ENCODE measurements around the gene ARFGEF2.
A peak's percentile ranks its signal among the peaks of the same experiment; 100 is the strongest.

ARFGEF2 gene

DNA sequence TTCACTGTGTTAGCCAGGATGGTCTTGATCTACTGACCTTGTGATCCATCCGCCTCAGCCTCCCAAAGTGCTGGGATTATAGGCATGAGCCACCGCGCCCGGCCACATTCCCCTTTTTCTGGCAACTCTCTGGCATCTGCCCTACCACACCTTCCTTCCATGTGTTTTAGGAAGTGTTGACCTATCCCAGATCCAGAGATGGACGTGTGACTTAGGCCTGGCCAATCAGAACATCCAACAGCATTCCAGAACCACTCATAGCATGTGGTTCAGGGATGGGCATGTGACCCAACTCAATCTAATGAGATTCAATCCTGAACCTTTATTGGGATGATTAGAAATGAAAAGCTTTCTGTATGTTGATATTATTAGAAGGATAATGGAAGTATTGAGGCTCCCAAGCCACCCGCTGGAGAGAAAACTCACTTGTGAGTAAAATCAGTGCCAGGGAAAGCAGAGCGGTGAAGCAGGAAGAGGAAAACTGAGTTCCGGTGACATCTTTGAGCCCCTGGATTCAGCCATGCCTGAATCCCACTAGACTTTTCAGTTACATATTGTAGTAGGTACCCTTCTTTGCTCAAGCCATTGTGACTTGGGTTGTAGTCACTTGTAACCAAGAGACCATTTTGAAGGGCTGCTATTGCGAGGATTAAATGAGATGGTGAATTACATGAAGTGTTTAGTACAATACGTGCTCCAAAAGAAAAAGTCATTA lies 42.8 kb upstream of the ARFGEF2 start:
- no peak for TF ChIP-seq TEAD4 (IDR thresholded peaks at IDR 0.05)
- TF ChIP-seq, protein P1, sequence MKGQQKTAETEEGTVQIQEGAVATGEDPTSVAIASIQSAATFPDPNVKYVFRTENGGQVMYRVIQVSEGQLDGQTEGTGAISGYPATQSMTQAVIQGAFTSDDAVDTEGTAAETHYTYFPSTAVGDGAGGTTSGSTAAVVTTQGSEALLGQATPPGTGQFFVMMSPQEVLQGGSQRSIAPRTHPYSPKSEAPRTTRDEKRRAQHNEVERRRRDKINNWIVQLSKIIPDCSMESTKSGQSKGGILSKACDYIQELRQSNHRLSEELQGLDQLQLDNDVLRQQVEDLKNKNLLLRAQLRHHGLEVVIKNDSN (IDR thresholded peaks at IDR 0.05): peak; percentile 43; the same call in 1 of the 2 replicates

DNA sequence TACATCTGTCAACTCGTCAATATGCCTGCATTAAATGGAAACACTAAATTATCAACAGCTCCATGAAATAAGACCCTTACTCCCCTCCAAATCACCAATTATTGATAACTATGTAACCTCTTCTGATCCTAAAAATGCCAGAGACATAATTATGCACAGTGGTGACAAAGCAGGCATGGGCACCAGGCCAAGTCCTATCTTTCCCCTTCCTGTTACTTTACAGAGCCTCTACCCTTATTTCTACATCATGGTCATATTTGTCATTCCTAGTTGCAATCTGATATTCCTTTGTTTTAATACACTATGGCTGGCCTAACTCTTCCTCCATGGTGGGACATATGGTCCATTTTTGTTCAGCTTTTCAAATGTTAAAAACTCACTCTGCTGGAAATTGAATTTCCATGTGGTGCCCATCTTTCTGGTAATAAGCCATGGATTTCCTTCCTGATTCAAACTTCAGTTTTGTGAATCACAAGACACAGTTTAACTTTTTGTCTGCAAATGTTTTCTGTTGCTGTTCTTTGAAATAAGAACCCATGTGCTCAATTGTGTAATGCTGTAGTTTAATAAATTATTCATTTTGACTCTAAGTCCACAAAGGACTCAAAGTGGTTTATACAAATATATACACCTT lies 41.8 kb upstream of the ARFGEF2 start:
- TF ChIP-seq NFIC (IDR thresholded peaks at IDR 0.05): peak; percentile 20; the same call in 1 of the 2 replicates
- TF ChIP-seq RAD21 (IDR thresholded peaks at IDR 0.05; ENCODE audit: low read depth): no peak
- TF ChIP-seq ZBTB7A (IDR thresholded peaks at IDR 0.05; ENCODE audit: low read depth): no peak
- no peak for TF ChIP-seq TEAD4 (IDR thresholded peaks at IDR 0.05)

DNA sequence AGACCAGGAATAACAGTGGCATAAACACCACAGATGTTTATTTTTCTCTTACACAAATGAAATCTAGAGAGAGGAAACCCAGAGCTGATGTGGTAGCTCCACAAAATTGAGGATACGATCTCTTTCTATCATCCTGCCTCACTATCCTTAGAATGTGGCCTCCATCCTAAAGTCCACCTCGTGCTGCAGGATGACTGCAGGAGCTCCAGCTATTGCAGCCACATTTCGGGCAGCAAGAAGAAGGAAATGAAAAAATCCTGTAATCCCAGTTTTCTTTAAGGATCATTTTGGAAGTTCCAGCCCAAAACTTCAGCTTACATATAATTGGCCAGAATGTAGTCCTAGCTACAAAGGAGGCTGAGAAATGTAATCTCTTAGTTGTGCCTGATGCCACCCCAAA lies 41.2 kb upstream of the ARFGEF2 start:
- TF ChIP-seq, protein P2, sequence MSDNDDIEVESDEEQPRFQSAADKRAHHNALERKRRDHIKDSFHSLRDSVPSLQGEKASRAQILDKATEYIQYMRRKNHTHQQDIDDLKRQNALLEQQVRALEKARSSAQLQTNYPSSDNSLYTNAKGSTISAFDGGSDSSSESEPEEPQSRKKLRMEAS (IDR thresholded peaks at IDR 0.05): no peak
- TF ChIP-seq TEAD4 (IDR thresholded peaks at IDR 0.05) (no peak), EP300 (IDR thresholded peaks at IDR 0.05; ENCODE audit: borderline replicate concordance) (no peak), ZBTB7A (IDR thresholded peaks at IDR 0.05; ENCODE audit: low read depth) (no peak), EGR1 (IDR thresholded peaks at IDR 0.05) (no peak), YY1 (IDR thresholded peaks at IDR 0.05; ENCODE audit: low read depth) (no peak), TCF12 (IDR thresholded peaks at IDR 0.05; ENCODE audit: low read depth) (no peak), CEBPB (IDR thresholded peaks at IDR 0.05) (no peak), TAF1 (IDR thresholded peaks at IDR 0.05; ENCODE audit: low read depth) (no peak), RAD21 (IDR thresholded peaks at IDR 0.05; ENCODE audit: low read depth) (no peak), NFIC (IDR thresholded peaks at IDR 0.05) (no peak)

DNA sequence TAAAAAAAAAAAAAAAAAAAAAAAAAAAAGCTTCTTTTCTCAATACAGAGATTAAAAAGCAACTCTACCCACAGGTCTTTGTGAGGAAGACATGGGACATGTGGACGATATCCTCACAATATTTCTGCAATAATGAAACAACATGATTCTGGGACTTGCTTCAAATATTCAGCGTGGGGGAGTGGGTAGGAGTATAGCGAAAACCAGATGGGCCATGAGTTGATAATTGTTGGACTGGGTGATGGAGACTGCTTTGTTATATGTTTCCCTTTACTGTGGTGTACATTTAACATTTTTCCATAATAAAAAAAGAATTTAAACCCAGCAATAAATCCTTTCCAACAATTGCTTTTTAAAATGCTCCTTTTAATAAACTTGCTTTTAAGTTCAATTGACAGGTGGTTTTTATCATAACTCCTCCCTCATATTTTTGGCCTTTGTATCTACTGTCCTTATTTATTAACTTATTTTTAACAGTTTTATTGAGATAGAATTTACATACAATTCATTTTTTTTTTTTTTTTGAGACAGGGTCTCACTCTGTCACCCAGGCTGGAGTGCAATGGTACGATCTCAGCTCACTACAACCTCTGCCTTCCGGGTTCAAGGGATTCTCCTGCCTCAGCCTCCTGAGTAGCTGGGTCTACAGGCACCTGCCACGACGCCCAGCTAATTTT lies 40.4 kb upstream of the ARFGEF2 start:
- TF ChIP-seq CEBPB (IDR thresholded peaks at IDR 0.05) (no peak), CREB1 (IDR thresholded peaks at IDR 0.05; ENCODE audit: low read depth) (no peak), EP300 (IDR thresholded peaks at IDR 0.05; ENCODE audit: borderline replicate concordance) (no peak), YY1 (IDR thresholded peaks at IDR 0.05; ENCODE audit: low read depth) (no peak), TCF12 (IDR thresholded peaks at IDR 0.05; ENCODE audit: low read depth) (no peak)
- TF ChIP-seq, protein P2 (IDR thresholded peaks at IDR 0.05): no peak

DNA sequence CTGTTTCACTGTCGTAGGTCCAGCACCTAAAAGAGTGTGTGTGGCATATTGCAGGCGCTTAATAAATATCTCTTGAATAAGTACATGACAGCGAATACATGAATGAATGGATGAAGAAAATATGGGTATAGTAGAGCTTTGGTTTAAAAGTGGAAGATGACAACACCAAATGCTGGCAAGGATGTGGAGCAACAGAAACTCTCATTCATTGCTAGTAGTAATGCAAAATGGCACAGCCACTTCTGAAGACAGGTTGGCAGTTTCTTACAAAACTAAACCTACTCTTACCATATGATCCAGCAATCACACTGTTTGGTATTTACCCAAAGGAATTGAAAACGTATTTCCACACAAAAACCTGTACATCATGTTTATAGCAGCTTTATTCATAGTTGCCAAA lies 36.3 kb upstream of the ARFGEF2 start:
- TF ChIP-seq FOXM1 (IDR thresholded peaks at IDR 0.05; ENCODE audit: borderline replicate concordance, low read depth): no peak
- TF ChIP-seq TEAD4 (IDR thresholded peaks at IDR 0.05): no peak
- no peak for TF ChIP-seq ZBTB7A (IDR thresholded peaks at IDR 0.05; ENCODE audit: low read depth)
- TF ChIP-seq CEBPB (IDR thresholded peaks at IDR 0.05): no peak
- TF ChIP-seq, protein P3, sequence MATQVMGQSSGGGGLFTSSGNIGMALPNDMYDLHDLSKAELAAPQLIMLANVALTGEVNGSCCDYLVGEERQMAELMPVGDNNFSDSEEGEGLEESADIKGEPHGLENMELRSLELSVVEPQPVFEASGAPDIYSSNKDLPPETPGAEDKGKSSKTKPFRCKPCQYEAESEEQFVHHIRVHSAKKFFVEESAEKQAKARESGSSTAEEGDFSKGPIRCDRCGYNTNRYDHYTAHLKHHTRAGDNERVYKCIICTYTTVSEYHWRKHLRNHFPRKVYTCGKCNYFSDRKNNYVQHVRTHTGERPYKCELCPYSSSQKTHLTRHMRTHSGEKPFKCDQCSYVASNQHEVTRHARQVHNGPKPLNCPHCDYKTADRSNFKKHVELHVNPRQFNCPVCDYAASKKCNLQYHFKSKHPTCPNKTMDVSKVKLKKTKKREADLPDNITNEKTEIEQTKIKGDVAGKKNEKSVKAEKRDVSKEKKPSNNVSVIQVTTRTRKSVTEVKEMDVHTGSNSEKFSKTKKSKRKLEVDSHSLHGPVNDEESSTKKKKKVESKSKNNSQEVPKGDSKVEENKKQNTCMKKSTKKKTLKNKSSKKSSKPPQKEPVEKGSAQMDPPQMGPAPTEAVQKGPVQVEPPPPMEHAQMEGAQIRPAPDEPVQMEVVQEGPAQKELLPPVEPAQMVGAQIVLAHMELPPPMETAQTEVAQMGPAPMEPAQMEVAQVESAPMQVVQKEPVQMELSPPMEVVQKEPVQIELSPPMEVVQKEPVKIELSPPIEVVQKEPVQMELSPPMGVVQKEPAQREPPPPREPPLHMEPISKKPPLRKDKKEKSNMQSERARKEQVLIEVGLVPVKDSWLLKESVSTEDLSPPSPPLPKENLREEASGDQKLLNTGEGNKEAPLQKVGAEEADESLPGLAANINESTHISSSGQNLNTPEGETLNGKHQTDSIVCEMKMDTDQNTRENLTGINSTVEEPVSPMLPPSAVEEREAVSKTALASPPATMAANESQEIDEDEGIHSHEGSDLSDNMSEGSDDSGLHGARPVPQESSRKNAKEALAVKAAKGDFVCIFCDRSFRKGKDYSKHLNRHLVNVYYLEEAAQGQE (IDR thresholded peaks at IDR 0.05; ENCODE audit: low read depth): no peak
- no peak for TF ChIP-seq NFIC (IDR thresholded peaks at IDR 0.05)
- no peak for TF ChIP-seq YY1 (IDR thresholded peaks at IDR 0.05; ENCODE audit: low read depth)
- no peak for TF ChIP-seq TAF1 (IDR thresholded peaks at IDR 0.05; ENCODE audit: low read depth)
- TF ChIP-seq EP300 (IDR thresholded peaks at IDR 0.05; ENCODE audit: borderline replicate concordance): no peak
- TF ChIP-seq EGR1 (IDR thresholded peaks at IDR 0.05): no peak

DNA sequence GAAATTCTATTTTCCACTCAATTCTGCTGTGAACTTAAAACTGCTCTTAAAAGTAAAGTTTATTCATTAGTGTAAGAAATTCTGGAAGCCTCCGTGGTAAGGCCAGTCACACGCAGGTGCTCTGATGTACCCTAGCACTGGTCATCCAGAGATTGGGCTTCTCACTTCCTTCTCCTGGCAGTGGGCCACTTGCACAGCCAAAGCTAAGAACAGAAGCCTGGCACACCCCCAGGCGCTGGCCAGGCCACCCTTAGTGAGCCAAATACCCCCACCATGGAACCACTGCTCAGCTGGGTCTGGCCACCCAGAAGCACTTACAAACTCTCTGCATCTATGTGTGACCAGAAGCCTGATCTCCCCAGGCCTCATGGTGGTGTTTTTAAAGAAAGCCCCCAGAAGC lies 35.3 kb upstream of the ARFGEF2 start:
- TF ChIP-seq TEAD4 (IDR thresholded peaks at IDR 0.05) (no peak), CREB1 (IDR thresholded peaks at IDR 0.05; ENCODE audit: low read depth) (no peak)

DNA sequence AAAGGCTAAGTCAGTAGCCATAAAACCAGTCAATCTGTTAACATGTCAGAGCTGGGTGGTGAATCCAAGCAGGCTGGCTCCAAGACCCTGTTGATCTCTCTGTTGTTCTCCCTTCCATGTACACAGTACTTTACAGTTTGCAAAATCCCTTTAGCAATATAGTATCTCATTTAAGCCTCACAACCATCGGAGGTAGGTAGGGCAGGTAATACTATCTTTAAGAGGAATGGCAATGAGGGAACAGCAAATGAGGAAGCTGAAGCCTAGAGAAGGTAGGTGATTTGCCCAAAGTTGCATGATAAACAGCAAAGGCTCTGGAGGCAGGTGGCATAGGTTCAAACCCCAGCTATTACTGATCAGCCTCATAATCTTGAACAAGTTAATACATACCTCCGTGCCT lies 34.7 kb upstream of the ARFGEF2 start:
- TF ChIP-seq TCF12 (IDR thresholded peaks at IDR 0.05; ENCODE audit: low read depth) (no peak), TEAD4 (IDR thresholded peaks at IDR 0.05) (no peak), CEBPB (IDR thresholded peaks at IDR 0.05) (no peak), RAD21 (IDR thresholded peaks at IDR 0.05; ENCODE audit: low read depth) (no peak), YY1 (IDR thresholded peaks at IDR 0.05; ENCODE audit: low read depth) (no peak), EP300 (IDR thresholded peaks at IDR 0.05; ENCODE audit: borderline replicate concordance) (no peak), NFIC (IDR thresholded peaks at IDR 0.05) (no peak), EGR1 (IDR thresholded peaks at IDR 0.05) (no peak), ZBTB7A (IDR thresholded peaks at IDR 0.05; ENCODE audit: low read depth) (no peak), CREB1 (IDR thresholded peaks at IDR 0.05; ENCODE audit: low read depth) (no peak), FOXM1 (IDR thresholded peaks at IDR 0.05; ENCODE audit: borderline replicate concordance, low read depth) (no peak), TAF1 (IDR thresholded peaks at IDR 0.05; ENCODE audit: low read depth) (no peak)
- TF ChIP-seq, protein P2 (IDR thresholded peaks at IDR 0.05): no peak
- TF ChIP-seq, protein P1 (IDR thresholded peaks at IDR 0.05): no peak
- TF ChIP-seq, protein P3 (IDR thresholded peaks at IDR 0.05; ENCODE audit: low read depth): no peak
